GM12875 (cell line): ENCODE results near the gene SPATA32.

Experiments
- H3K4me3 ChIP-seq: one replicate; pipeline ENCODE4 v1.5.1; 2011; ENCODE audit warnings: low read depth, low read length, control low read depth
- TF ChIP-seq, protein P1 (sequence below): IDR thresholded peaks from 2 replicates; pipeline ENCODE4 v1.5.1; 2011; ENCODE audit warnings: low read depth, mild to moderate bottlenecking, control low read depth, inconsistent platforms, low read length, moderate library complexity, borderline replicate concordance; ENCODE audit not compliant: insufficient read depth

Gene SPATA32

GRCh38 chr17:45262516-45263476 lies 902 bp upstream of the SPATA32 start:
- peak overlapping the region; percentile 53 for H3K4me3 ChIP-seq
- TF ChIP-seq, protein P1, sequence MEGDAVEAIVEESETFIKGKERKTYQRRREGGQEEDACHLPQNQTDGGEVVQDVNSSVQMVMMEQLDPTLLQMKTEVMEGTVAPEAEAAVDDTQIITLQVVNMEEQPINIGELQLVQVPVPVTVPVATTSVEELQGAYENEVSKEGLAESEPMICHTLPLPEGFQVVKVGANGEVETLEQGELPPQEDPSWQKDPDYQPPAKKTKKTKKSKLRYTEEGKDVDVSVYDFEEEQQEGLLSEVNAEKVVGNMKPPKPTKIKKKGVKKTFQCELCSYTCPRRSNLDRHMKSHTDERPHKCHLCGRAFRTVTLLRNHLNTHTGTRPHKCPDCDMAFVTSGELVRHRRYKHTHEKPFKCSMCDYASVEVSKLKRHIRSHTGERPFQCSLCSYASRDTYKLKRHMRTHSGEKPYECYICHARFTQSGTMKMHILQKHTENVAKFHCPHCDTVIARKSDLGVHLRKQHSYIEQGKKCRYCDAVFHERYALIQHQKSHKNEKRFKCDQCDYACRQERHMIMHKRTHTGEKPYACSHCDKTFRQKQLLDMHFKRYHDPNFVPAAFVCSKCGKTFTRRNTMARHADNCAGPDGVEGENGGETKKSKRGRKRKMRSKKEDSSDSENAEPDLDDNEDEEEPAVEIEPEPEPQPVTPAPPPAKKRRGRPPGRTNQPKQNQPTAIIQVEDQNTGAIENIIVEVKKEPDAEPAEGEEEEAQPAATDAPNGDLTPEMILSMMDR: no peak

- TF ChIP-seq, protein P1: no peak
- no peak overlapping the region for H3K4me3 ChIP-seq
These were observed 1.6 kb downstream of the SPATA32 start for GRCh38 chr17:45260204-45260783.

DNA sequence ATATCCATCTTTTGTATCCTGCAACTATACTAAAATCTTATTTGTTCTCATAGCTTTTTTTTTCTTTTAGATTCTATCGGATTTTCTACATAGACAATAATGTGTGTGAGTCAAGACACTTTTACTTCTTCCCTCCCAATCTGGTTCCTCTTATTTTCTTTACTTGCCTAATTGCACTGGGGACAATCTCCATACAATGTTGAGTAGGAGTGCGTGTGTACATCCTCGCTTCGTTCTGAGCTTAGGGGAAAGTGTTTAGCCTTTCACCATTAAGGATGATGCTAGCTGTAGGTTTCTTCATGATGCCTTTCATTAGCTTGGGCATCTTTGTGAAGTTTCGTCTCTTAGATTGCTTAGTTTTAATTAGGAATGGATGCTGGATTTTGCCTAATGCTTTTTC lies 2.9 kb downstream of the SPATA32 start:
- no peak overlapping the region for H3K4me3 ChIP-seq
- TF ChIP-seq, protein P1: no peak

GRCh38 chr17:45257115-45257514 lies 4.8 kb downstream of the SPATA32 start:
- H3K4me3 ChIP-seq: no peak overlapping the region
- TF ChIP-seq, protein P1: no peak

GRCh38 chr17:45256114-45256966 lies 5.6 kb downstream of the SPATA32 start:
- TF ChIP-seq, protein P1: peak; percentile 45; the same call in 1 of the 2 replicates
- no peak overlapping the region for H3K4me3 ChIP-seq

DNA sequence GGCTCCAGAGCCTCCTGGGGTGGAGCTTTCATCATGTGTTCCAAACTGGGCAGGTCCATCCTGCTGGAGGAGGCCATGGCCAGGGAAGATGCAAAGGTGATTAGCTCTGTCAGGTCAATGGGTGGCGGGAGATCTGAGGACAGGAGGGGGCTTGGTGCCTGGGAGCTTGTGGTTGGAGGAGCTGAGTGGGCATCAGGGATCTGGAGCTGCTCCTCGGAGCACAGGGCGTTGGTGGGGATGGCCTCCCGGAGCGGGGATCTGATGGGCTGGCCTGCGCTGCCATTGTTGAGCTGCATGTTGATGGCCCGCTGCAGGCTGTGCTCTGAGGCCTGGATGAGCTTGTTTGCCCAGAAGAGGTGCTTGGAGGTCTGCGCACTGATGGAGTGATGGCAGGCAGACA lies 6.5 kb downstream of the SPATA32 start:
- TF ChIP-seq, protein P1: no peak
- H3K4me3 ChIP-seq: no peak overlapping the region
